Lung (tissue), 12 donors: ENCODE results near the gene L3MBTL4. TPM values are rescaled to one million over a fixed set of nuclear protein-coding genes. Genes with fewer than 3 reads are reported as not detected.

ENCODE experiments used
- ATAC-seq: fragments of 200-7000 bp; cut with Tn5 transposase; one replicate; pipeline ENCODE4 v1.9.1; 2020; ENCODE audit warnings: moderate number of reproducible peaks; ENCODE audit not compliant: insufficient read depth, low FRiP score
- DNase-seq, 3 donors: peaks; one replicate each; pipeline ENCODE4 v3.0.0-alpha.2; 2013 to 2017
- H3K27ac ChIP-seq, 2 donors: one replicate each; pipeline ENCODE4 v1.5.1; 2013; ENCODE audit warnings: mild to moderate bottlenecking in 2 of 2, moderate library complexity in 2 of 2, control low read depth in 1 of 2, inconsistent platforms in 1 of 2, low read depth in 1 of 2, low read length in 1 of 2
- H3K27me3 ChIP-seq, 3 donors: one replicate each; pipeline ENCODE4 v1.5.1; 2013; ENCODE audit warnings: low read length in 2 of 3; ENCODE audit not compliant: control insufficient read depth in 3 of 3, insufficient read depth in 3 of 3
- H3K36me3 ChIP-seq, 4 donors: one replicate each; pipeline ENCODE4 v1.5.1; 2013; ENCODE audit warnings: low read length in 4 of 4, mild to moderate bottlenecking in 1 of 4, moderate library complexity in 1 of 4; ENCODE audit not compliant: control insufficient read depth in 4 of 4, insufficient read depth in 4 of 4
- H3K4me1 ChIP-seq, 5 donors: one replicate each; pipeline ENCODE4 v1.5.1; 2013; ENCODE audit warnings: low read length in 5 of 5, mild to moderate bottlenecking in 2 of 5, moderate library complexity in 1 of 5; ENCODE audit not compliant: control insufficient read depth in 5 of 5, insufficient read depth in 5 of 5
- H3K4me3 ChIP-seq: one replicate; pipeline ENCODE4 v1.5.1; 2013; ENCODE audit warnings: mild to moderate bottlenecking, control low read depth, moderate library complexity
- H3K9ac ChIP-seq, 2 donors: one replicate each; pipeline ENCODE4 v1.5.1; 2013; ENCODE audit warnings: low read length in 2 of 2, control low read depth in 1 of 2; ENCODE audit not compliant: insufficient read depth in 1 of 2
- H3K9me3 ChIP-seq, 4 donors: one replicate each; pipeline ENCODE4 v1.5.1; 2013; ENCODE audit warnings: low read length in 3 of 4, mild to moderate bottlenecking in 1 of 4, moderate library complexity in 1 of 4; ENCODE audit not compliant: control insufficient read depth in 4 of 4, insufficient read depth in 3 of 4
- WGBS, 2 donors: extraction: QIAGEN DNeasy Blood & Tissue Kit; methylation state at CpG; one replicate each; pipeline ENCODE4 v1.1.7; 2013; 5-methylcytosine and 5-hydroxymethylcytosine counted together
- polyA plus RNA-seq, 2 donors: library from polyadenylated mRNA; stranded (reverse); fragments of 200-250 nt; gene quantifications; one replicate each; pipeline ENCODE4 v1.2.1, GENCODE V29; 2013
- total RNA-seq, 2 donors: library from RNA; depleted of rRNA in 1 of 2; stranded (reverse); fragments of >200 nt in 1 of 2; gene quantifications; one replicate each; pipeline ENCODE4 v1.2.1, GENCODE V29; 2014 to 2021
- TF ChIP-seq, protein P1 (sequence below): IDR thresholded peaks from 2 replicates; pipeline ENCODE4 v1.5.1; 2012; ENCODE audit warnings: mild to moderate bottlenecking; ENCODE audit errors: control extremely low read depth, extremely low read depth
- donor health status: control.
- donor health status: control.
- donor health status: Bipolar disorder and iron deficiency.
- donor health status: healthy.
- donor health status: DM: yes; HTN: yes; CAD: no.

Gene L3MBTL4
- total and polyA plus RNA-seq, 4 donors: 2.8 to 16.8 (median 9.9) TPM

DNA sequence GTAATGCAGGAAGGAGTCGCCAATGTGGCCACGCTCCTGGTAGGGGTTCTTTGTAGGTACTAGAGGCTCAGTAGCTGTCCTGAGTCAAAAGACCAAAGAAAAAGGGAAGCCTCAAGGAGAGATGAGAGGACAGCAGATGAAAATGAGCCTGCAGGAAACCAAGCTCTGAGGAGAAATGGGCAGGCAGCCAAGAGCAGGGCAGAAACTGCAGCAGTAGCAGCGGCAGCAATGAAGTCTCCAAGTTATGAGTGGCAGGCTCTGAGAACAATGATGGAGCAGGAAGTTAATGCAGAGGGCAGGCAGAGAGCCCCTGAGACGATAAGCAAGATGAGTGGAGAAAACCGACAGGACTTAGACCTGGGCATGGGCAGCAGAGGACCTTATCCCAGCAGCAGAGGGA lies 471.2 kb downstream of the L3MBTL4 start:
- Histone ChIP-seq H3K4me1 (peaks cover 0 to 6% (median 0%) of the 10 kb centered on the region in 5 donors), H3K27ac (no peak overlapping the region), H3K36me3 (no peaks in the 10 kb centered on the region), H3K9ac (no peak overlapping the region), H3K9me3 (no peaks in the 10 kb centered on the region), H3K27me3 (peaks cover 0 to 3% (median 0%) of the 10 kb centered on the region in 3 donors), H3K4me3 (no peak overlapping the region)
- 45 to 46% methylated on average over 5 of the region's 5 CpGs for WGBS, 2 donors
- DNase-seq (peak; percentile 64 to 76 (median 70)), ATAC-seq (no peak)
- TF ChIP-seq, protein P1, sequence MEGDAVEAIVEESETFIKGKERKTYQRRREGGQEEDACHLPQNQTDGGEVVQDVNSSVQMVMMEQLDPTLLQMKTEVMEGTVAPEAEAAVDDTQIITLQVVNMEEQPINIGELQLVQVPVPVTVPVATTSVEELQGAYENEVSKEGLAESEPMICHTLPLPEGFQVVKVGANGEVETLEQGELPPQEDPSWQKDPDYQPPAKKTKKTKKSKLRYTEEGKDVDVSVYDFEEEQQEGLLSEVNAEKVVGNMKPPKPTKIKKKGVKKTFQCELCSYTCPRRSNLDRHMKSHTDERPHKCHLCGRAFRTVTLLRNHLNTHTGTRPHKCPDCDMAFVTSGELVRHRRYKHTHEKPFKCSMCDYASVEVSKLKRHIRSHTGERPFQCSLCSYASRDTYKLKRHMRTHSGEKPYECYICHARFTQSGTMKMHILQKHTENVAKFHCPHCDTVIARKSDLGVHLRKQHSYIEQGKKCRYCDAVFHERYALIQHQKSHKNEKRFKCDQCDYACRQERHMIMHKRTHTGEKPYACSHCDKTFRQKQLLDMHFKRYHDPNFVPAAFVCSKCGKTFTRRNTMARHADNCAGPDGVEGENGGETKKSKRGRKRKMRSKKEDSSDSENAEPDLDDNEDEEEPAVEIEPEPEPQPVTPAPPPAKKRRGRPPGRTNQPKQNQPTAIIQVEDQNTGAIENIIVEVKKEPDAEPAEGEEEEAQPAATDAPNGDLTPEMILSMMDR: no peak

DNA sequence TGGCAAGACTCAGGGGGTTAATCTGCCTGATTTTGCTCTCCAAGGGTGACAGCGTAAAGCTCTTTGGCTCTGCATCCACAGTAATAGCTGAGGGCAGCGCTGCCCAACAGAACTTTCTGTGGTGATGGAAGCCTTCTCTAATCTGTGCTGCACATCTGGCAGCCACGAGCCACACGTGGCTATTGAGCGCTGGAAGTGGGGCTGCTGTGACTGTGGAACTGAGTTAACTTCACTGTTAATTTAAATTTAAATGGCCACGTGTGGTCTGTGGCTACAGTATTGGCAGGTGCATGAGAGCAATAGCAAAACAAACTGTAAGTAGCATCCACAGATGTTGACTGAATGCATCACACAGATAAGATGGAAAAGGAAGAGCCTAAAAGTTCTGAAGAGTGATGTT lies 472.1 kb downstream of the L3MBTL4 start:
- Histone ChIP-seq H3K27ac (no peak overlapping the region), H3K36me3 (no peaks in the 10 kb centered on the region), H3K27me3 (peaks cover 0 to 3% (median 0%) of the 10 kb centered on the region in 3 donors), H3K9me3 (no peaks in the 10 kb centered on the region), H3K4me1 (peaks cover 0 to 6% (median 0%) of the 10 kb centered on the region in 5 donors), H3K4me3 (no peak overlapping the region), H3K9ac (no peak overlapping the region)
- TF ChIP-seq, protein P1: no peak
- DNase-seq: no peak
- ATAC-seq: no peak
- WGBS, 2 donors: 48 to 54% methylated on average over 6 of the region's 6 CpGs

DNA sequence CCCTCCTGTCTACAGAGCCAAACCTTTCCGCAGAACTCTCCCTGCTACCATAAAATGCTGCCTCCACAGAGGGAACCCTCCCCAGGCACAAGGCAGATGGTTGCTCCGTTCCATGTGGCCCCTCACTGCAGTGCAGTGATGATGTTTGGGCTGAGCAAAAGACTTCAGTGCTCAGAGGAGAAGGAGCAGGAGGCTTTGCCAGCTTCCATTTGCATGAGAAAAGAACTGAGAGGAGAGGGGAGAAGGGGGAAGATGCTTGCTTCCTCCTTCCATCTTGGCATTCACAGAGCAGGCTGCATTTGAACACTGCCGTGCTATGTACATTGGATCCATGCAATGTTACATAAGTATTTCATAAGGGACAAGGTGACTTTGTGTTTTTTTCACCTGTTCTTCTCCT lies 472.8 kb downstream of the L3MBTL4 start:
- TF ChIP-seq, protein P1: no peak
- no peak overlapping the region for H3K4me3 ChIP-seq
- H3K36me3 ChIP-seq: no peaks in the 10 kb centered on the region
- DNase-seq (no peak), ATAC-seq (no peak)
- WGBS, 2 donors: 63 to 66% methylated on average over 3 of the region's 3 CpGs
- no peak overlapping the region for H3K27ac ChIP-seq
- peaks cover 0 to 6% (median 0%) of the 10 kb centered on the region in 5 donors for H3K4me1 ChIP-seq
- H3K9me3 ChIP-seq: no peaks in the 10 kb centered on the region
- no peak overlapping the region for H3K9ac ChIP-seq
- peaks cover 0 to 3% (median 0%) of the 10 kb centered on the region in 3 donors for H3K27me3 ChIP-seq
